Activated CD4-positive, CD25-positive, alpha-beta regulatory T cell treated with anti-CD3 and anti-CD28 coated beads, Interleukin-2, amount 50 U/mL, for 72 hours (primary cell): ENCODE results near the gene SMO.
"Not testable (repeated sequence)": the region's sequence is repeated elsewhere in the genome, so short reads cannot be mapped to it uniquely, and the experiment has no call there.

Experiments used
- DNase-seq: peaks from one replicate; pipeline ENCODE4 v3.0.0; 2021

SMO gene

GRCh38 chr7:129245533-129245932, 57.1 kb downstream of the SMO start:
- DNase-seq, result no peak

DNA sequence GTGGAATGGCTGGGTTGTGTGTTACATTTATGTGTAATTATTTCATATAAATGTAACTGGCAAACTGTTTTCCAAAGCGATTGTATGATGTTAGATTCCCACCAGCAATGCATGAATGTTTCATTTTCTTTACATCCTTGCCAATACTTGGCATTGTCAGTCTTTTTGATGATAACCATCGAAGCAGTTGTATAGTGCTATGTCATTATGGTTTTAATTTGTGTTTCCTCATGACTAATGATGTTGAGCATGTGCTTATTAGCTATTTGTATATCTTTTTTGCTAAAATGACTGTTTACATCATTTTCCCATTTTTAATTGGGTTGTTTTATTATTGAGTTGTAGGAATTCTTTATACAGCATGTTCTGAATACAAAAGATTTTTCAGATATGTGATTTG, 58.7 kb downstream of the SMO start:
- no peak for DNase-seq

DNA sequence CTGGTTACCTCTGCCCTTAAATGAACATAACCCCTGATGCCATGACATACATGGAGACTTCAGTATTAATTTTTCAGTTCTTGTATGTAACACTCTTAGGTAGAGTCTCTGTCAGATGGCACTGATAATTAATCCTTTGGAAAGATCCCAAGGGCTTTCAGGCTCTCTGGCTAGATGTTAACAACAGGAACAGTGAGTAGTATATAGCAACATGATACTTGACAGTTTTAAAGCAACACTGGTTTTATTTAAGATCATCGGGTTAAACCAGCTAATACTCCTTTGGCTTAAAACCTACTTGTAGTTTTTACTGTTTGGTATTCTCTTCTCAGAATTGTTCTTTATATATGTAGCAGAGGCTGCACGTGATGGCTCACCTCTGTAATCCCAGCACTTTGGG, 63.7 kb downstream of the SMO start:
- DNase-seq, result no peak

- not testable (repeated sequence) for DNase-seq
Measured at GRCh38 chr7:129252603-129253002, 64.2 kb downstream of the SMO start.

DNA sequence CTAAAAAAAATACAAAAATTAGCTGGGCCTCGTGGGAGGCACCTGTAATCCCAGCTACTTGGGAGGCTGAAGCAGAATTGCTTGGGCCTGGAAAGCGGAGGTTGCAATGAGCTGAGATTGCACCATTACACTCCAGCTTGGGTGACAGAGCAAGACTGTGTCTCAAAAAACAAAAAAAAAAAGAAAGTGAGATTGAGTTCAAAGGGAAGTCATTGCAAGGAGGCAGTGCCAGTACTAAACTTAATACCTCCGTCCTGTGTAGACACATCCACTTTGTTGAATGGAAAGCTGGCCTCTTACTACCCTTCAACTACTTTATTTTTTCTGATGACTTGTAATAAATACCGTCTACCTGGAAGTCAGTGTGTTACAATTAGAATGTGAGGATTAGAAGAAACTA, 67.4 kb downstream of the SMO start:
- no peak for DNase-seq

DNA sequence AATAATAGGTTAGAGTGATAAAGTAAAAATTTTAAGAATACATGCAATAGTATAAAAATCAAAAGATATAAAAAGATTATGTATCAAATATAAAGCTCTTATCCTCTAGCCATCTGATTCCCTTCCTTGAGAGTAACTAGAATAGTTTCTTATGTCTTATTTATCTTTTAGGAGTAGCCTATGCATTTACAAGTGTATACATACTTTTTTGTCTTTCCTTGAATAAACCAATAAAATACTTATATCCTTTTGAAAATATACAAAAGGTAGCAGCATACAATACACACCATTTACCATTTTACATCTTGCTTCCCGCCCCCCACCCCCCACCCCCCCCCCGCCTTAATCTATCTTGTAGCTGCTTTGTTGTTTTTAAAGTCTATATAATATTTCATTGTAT, 67.8 kb downstream of the SMO start:
- no peak for DNase-seq

DNA sequence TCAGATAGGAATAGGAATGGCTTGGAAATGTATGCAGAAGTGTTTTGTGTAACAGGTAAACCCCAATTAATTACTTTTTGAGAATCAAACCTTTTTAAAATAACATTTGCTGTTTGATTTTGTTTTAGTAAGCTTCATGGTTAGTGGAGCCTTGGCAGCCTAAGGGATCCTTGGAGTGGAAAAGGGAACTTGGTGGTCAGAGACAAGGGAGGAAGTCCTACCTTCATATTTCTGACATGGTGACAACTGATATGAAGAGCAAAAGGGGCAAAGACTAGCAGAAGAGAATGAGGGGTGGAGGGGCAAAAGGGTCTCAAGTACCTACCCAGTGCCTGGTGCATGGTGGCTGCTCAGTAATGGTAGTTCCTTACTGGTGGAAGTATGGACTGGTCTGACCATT, 68.7 kb downstream of the SMO start:
- no peak for DNase-seq

DNA sequence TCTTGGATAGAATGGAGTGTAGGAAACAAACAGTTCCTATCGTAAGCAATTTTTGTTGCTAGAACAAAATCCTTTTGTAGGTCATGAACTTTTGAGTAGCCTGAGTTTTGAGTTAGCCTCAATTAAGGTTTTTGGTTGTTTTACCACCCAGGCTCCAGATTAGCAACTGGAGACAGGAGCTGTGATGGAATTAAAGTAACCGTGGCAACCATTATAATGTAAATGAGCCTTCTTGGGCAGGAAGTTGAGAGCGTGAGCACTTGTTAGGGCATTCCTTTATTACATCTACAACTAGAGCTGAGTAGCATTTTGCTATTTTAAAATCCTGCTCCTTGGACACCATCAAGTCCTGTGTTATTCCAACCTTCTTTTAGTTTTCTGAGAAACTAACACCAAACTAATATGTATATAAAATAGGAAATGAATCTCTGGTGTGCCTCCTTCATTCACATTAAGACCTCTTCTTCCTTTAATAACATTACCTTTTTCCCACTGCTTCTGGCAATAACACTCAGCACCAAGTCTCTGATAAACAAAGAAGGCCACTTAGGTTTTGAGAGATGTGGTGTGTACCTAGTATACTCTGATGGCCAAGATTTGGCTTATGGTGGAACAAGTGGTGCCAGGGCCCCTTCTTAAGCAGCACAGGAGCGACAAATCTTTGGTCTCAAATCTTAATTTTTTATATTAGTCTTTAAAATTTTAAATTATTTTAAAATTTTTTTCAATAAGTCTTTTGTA, 70.4 kb downstream of the SMO start:
- no peak for DNase-seq

DNA sequence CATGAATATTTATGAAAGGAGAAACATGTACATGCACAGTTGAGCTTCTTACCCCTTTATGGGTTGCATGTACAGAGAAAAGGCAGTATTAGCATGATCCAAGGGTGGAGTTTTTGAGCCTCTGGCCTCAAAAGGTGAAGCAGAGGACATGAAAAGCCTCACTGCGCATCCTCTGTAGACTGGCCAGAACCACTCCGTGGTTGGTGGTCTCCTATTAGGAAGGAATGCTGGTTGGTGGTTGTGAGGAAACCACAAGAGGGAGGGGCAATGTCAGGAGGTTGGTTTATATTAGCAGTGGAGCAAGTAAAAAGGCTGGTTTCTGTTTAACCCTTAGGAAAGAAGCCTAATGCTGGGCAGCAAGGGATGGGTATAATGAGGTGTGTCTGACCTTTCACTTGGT, 73.9 kb downstream of the SMO start:
- DNase-seq, result no peak
